HG03565 (cell line): Measurements from ENCODE around the gene PRAMEF15.
"Not testable (repeated sequence)": the region's sequence is repeated elsewhere in the genome, so short reads cannot be mapped to it uniquely, and the experiment has no call there.

Experiments
- ATAC-seq: cut with Tn5 transposase; IDR thresholded peaks from one replicate; pipeline ENCODE4 v1.9.1; 2021; ENCODE audit warnings: mild to moderate bottlenecking, moderate library complexity; ENCODE audit not compliant: unreplicated experiment

PRAMEF15 gene

GRCh38 chr1:13315281-13315680 is at the start of gene PRAMEF15:
PRAMEF15 (plus strand) TSS chr1:13315581; CDS start chr1:13318408, 2,827 bp downstream.
- not testable (repeated sequence) for ATAC-seq

GRCh38 chr1:13277016-13277415 is 38.4 kb upstream of the PRAMEF15 start:
- not testable (repeated sequence) for ATAC-seq

- not testable (repeated sequence) for ATAC-seq
Observed at GRCh38 chr1:13279617-13280016, 35.8 kb upstream of the PRAMEF15 start.

GRCh38 chr1:13285037-13285436 is 30.3 kb upstream of the PRAMEF15 start, which contains the start of gene PRAMEF8:
PRAMEF8 (minus strand) TSS chr1:13285137; CDS start chr1:13284091, 1,046 bp downstream.
- not testable (repeated sequence) for ATAC-seq

GRCh38 chr1:13289030-13289429 is 26.4 kb upstream of the PRAMEF15 start:
- ATAC-seq = not testable (repeated sequence)

GRCh38 chr1:13297216-13297931 is 18.0 kb upstream of the PRAMEF15 start:
- not testable (repeated sequence) for ATAC-seq

- not testable (repeated sequence) for ATAC-seq
Observed at GRCh38 chr1:13298699-13299098, 16.7 kb upstream of the PRAMEF15 start.

- ATAC-seq = not testable (repeated sequence)
Observed at GRCh38 chr1:13302197-13302596, 13.2 kb upstream of the PRAMEF15 start.

GRCh38 chr1:13303239-13303638 is 12.1 kb upstream of the PRAMEF15 start, which contains the start of gene PRAMEF33:
PRAMEF33 (plus strand) TSS chr1:13303539; CDS start chr1:13305955, 2,416 bp downstream.
- ATAC-seq = not testable (repeated sequence)

GRCh38 chr1:13342496-13342895 is 27.1 kb downstream of the PRAMEF15 start:
- not testable (repeated sequence) for ATAC-seq

- not testable (repeated sequence) for ATAC-seq
Observed at GRCh38 chr1:13347034-13347433, 31.7 kb downstream of the PRAMEF15 start, which contains the start of gene PRAMEF14. PRAMEF14 (minus strand) TSS chr1:13347134; CDS start chr1:13345314, 1,820 bp downstream.

- not testable (repeated sequence) for ATAC-seq
Observed at GRCh38 chr1:13353476-13353875, 38.1 kb downstream of the PRAMEF15 start.

- not testable (repeated sequence) for ATAC-seq
Observed at GRCh38 chr1:13354475-13354874, 39.1 kb downstream of the PRAMEF15 start.

- ATAC-seq = not testable (repeated sequence)
Observed at GRCh38 chr1:13356774-13357173, 41.4 kb downstream of the PRAMEF15 start.

- not testable (repeated sequence) for ATAC-seq
Observed at GRCh38 chr1:13362364-13362763, 47.0 kb downstream of the PRAMEF15 start.

- ATAC-seq = not testable (repeated sequence)
Observed at GRCh38 chr1:13364928-13365327, 49.5 kb downstream of the PRAMEF15 start.

GRCh38 chr1:13366536-13366935 is 51.2 kb downstream of the PRAMEF15 start:
- ATAC-seq = not testable (repeated sequence)

- ATAC-seq = not testable (repeated sequence)
Observed at GRCh38 chr1:13368544-13368943, 53.2 kb downstream of the PRAMEF15 start.
